AG04450 (cell line): ENCODE data around the gene COL11A2. TPM values are rescaled to one million over a fixed set of nuclear protein-coding genes. Genes with fewer than 3 reads are reported as not detected.

Experiments
- CTCF ChIA-PET: fragments of 300-600, 350-600 bp; formaldehyde crosslinking; extraction: SDS; loops from one replicate; lab custom pipeline; 2022; ENCODE audit warnings: antibody characterized with exemption, inconsistent platforms; lab: Charles Lee
- POLR2A ChIA-PET: fragments of 350-600 bp; formaldehyde crosslinking; extraction: SDS; loops from one replicate; lab custom pipeline; 2021; ENCODE audit warnings: antibody characterized with exemption, inconsistent platforms; lab: Yijun Ruan, JAX
- DNase-seq: peaks from one replicate; pipeline ENCODE4 v3.0.0-alpha.2; 2011; ENCODE audit warnings: low read depth, low spot score
- H3K27ac ChIP-seq: one replicate; pipeline ENCODE4 v1.5.1; 2012; ENCODE audit warnings: low read depth, low read length, control low read depth
- H3K27me3 ChIP-seq: one replicate; pipeline ENCODE4 v1.6.0; 2012; ENCODE audit warnings: low read length; ENCODE audit not compliant: control insufficient read depth, insufficient read depth
- H3K4me3 ChIP-seq: 2 replicates; pipeline ENCODE4 v1.5.1; 2011; ENCODE audit warnings: mild to moderate bottlenecking, low read depth, low read length, control low read depth
- H3K9me3 ChIP-seq: 2 replicates; pipeline ENCODE4 v1.5.1; 2012; ENCODE audit warnings: low read length; ENCODE audit not compliant: control insufficient read depth, insufficient read depth
- polyA plus RNA-seq: library from polyadenylated mRNA; depleted of rRNA; stranded (reverse); fragments of >200 nt; gene quantifications from 2 replicates; pipeline ENCODE4 v1.2.3, GENCODE V29; 2011
- TF ChIP-seq, protein P1 (sequence below): IDR thresholded peaks from 2 replicates; pipeline ENCODE4 v1.5.1; 2011; ENCODE audit warnings: low read depth, low read length, control low read depth, inconsistent platforms

The COL11A2 gene
- polyA plus RNA-seq, 1 experiment = 0.26 TPM

DNA sequence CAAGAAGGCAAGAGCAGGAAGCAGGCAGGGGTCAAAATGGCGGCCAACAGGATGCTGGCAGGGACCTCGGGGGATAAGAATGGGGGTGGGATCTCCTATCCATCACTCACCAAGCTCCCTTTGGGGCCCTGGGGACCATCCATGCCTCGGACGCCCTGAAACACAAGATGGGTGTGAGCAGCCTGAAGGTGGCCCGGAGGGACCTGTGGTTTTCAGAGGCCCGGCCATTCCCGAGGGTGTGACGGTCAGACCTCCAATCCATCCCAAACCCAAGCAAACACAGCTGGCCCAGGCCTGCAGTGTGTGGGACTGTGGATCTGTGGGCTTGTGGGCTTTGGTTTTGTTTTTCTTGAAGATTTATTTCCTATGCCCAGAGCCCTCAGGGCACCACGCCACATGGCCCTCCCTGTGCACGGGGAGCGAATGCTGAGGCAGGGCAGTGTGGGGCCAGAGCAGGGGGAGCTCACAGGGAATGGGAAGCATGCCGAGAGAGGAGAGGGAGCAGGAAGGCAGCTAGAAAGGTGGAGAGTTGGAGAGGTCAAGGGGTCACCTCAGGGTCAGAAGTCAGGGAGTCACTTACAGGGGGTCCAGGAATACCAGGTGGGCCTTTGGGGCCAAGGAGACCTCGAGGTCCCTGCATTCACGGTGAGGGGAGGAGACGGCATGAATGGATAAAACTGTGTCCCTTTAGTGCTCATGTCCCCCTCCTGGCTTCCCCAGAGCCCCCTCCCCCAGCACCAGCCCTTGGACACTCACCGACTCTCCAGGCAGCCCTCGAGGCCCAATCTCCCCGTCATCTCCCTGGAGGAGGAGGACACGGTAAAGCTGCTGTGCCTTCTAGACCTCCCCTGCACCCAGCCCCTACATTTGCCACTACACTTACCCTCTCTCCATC, 14.5 kb downstream of the COL11A2 start:
- H3K27me3 ChIP-seq = peaks cover 19% of the 10 kb centered on the region
- no peak overlapping the region for H3K4me3 ChIP-seq
- H3K9me3 ChIP-seq = no peaks in the 10 kb centered on the region; the same call in 1 of the 2 replicates
- H3K27ac ChIP-seq = no peak overlapping the region
- ChIA-PET POLR2A (no interaction called here), CTCF (no interaction called here)
- TF ChIP-seq, protein P1, sequence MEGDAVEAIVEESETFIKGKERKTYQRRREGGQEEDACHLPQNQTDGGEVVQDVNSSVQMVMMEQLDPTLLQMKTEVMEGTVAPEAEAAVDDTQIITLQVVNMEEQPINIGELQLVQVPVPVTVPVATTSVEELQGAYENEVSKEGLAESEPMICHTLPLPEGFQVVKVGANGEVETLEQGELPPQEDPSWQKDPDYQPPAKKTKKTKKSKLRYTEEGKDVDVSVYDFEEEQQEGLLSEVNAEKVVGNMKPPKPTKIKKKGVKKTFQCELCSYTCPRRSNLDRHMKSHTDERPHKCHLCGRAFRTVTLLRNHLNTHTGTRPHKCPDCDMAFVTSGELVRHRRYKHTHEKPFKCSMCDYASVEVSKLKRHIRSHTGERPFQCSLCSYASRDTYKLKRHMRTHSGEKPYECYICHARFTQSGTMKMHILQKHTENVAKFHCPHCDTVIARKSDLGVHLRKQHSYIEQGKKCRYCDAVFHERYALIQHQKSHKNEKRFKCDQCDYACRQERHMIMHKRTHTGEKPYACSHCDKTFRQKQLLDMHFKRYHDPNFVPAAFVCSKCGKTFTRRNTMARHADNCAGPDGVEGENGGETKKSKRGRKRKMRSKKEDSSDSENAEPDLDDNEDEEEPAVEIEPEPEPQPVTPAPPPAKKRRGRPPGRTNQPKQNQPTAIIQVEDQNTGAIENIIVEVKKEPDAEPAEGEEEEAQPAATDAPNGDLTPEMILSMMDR = no peak
- no peak for DNase-seq

DNA sequence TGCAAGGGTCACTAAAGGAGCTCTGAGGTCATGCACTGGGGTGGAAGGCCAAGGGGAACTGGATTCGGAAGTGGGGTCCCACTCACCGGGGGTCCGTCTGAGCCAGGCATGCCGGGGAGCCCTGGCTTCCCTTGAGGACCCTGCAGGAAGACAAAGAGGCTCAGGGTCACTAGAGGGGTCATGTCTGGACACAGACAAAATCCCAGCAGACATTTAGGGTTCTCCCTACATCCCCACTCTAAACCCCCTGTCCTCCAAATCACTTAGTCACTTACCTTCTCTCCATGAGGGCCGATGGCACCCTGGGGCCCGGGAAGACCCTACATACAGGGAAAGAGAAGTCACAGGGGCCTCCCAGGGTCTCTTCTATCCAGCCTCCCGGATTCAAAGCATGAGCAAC, 15.4 kb downstream of the COL11A2 start:
- no peak overlapping the region for H3K27ac ChIP-seq
- ChIA-PET CTCF (no interaction called here), POLR2A (no interaction called here)
- DNase-seq = no peak
- H3K9me3 ChIP-seq = no peaks in the 10 kb centered on the region; the same call in 1 of the 2 replicates
- no peak overlapping the region for H3K4me3 ChIP-seq
- TF ChIP-seq, protein P1 = no peak
- H3K27me3 ChIP-seq = peaks cover 24% of the 10 kb centered on the region

DNA sequence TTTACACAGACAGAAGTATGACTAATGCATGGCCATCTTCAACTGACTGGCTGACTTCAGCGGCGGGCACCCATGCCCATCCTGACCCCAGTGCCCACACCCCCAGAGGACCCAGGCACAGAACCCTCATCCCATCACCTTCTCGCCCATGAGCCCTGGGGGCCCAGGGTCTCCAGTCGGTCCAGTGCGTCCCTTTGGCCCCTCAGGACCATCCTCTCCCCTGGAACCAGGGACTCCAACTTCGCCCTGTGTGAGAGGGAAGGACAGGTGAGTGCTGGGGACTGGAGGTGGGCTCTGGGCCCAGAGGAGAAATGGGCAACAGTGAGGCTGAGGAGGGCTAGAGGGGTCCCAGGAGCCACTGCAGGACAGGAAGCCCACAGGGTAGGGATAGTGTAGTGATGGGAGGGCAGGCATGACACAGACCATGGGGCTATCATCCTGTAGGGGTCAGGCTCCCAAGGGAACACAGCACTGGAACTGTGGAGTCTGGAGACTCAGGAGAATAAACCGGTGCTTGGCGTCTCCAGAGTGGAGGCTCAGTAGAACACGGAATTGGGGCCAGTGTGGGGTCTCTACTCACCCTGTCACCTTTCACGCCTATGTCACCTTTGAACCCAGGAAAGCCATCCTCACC, 16.7 kb downstream of the COL11A2 start:
- no peak for DNase-seq
- peaks cover 24% of the 10 kb centered on the region for H3K27me3 ChIP-seq
- ChIA-PET CTCF (interaction anchor here (0.6 kb wide), 1 partner anchor 232 kb away, joined by 6 read pairs; no protein-coding TSS in a partner anchor), POLR2A (no interaction called here)
- no peak overlapping the region for H3K4me3 ChIP-seq
- TF ChIP-seq, protein P1 = peak; percentile 17; the same call in 1 of the 2 replicates
- H3K27ac ChIP-seq = no peak overlapping the region
- H3K9me3 ChIP-seq = no peaks in the 10 kb centered on the region; the same call in 1 of the 2 replicates

DNA sequence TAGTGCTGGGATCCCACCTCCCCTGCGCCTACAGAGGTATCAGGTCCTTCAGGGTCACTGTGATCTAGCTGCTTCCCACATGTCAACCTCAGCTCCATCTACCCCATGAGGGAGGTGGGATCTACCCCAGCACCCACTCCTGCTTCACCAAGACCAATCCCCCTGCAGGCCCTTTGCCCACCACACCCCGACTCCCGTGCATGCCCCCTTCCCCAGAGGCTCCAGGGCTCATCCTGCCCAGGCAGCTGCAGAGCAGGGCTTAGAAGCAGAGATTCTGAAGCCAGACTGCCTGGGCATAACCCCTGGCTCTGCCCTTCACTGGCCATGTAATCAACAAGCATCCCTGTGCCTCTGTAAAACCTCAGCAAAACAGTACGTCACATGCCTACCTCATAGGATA, 17.5 kb downstream of the COL11A2 start:
- DNase-seq = no peak
- Histone ChIP-seq H3K9me3 (no peaks in the 10 kb centered on the region; the same call in 1 of the 2 replicates), H3K4me3 (no peak overlapping the region), H3K27me3 (peaks cover 21% of the 10 kb centered on the region), H3K27ac (no peak overlapping the region)
- ChIA-PET CTCF (no interaction called here), POLR2A (no interaction called here)
- TF ChIP-seq, protein P1 = no peak
